Measurements from ENCODE around the gene DYNC2I2.

- TF ChIP-seq CTCF (conservative IDR thresholded peaks at IDR 0.05; ENCODE audit: low read depth, low read length) (no peak), CEBPB (IDR thresholded peaks at IDR 0.05; ENCODE audit: low read depth, low read length) (no peak), USF2 (IDR thresholded peaks at IDR 0.05; ENCODE audit: low read depth, low read length) (no peak), POLR2A (IDR thresholded peaks at IDR 0.05; ENCODE audit: low read depth, low read length) (no peak), BHLHE40 (IDR thresholded peaks at IDR 0.05; ENCODE audit: low read depth, low read length) (no peak), MAFK (IDR thresholded peaks at IDR 0.05; ENCODE audit: low read depth, low read length) (no peak), CHD1 (IDR thresholded peaks at IDR 0.05; ENCODE audit: low read depth, low read length) (no peak), SMC3 (IDR thresholded peaks at IDR 0.05; ENCODE audit: low read depth, low read length) (no peak)
Measured at GRCh38 chr9:128611600-128612394, 44.9 kb downstream of the DYNC2I2 start.
